SK-N-SH (cell line): ENCODE data around the gene MYO10. TPM values are rescaled to one million over a fixed set of nuclear protein-coding genes. Genes with fewer than 3 reads are reported as not detected.

Experiments used
- CTCF ChIA-PET: fragments of 300-600, 350-600 bp; formaldehyde crosslinking; extraction: SDS; loops from one replicate; lab custom pipeline; 2021; lab: Yijun Ruan, JAX
- POLR2A ChIA-PET: fragments of 350-600 bp; sonication (Branson Sonifier 250); formaldehyde crosslinking; extraction: SDS; loops from one replicate; lab custom pipeline; 2020; ENCODE audit warnings: antibody characterized with exemption, inconsistent platforms; lab: Yijun Ruan, JAX
- DNase-seq: peaks from one replicate; pipeline ENCODE4 v3.0.0; 2012
- H2AFZ ChIP-seq: fragments of 200-600 bp; sonication (generic); 2 replicates; pipeline ENCODE4 v1.8.1; 2016; ENCODE audit warnings: antibody characterized with exemption, mild to moderate bottlenecking, low read depth
- H3F3A ChIP-seq: fragments of 200-600 bp; sonication (generic); replicated peaks from 2 replicates; pipeline ENCODE3; 2016; ENCODE audit warnings: antibody characterized with exemption, mild to moderate bottlenecking; ENCODE audit not compliant: insufficient read depth
- H3K27ac ChIP-seq, 2 experiments: fragments of 200-500 bp in 1 of 2; fragments of 200-600 bp in 1 of 2; sonication (Bioruptor generic) in 1 of 2; sonication (generic), shearing (Covaris generic) in 1 of 2; 2 replicates each; pipeline versions ENCODE4 v1.5.1 to v1.6.1; 2014 to 2016; ENCODE audit warnings: low read depth in 2 of 2, inconsistent platforms in 1 of 2, low read length in 1 of 2, mild to moderate bottlenecking in 1 of 2, mixed read lengths in 1 of 2
- H3K27me3 ChIP-seq: fragments of 200-600 bp; sonication (generic), shearing (Covaris generic); 2 replicates; pipeline ENCODE4 v1.6.1; 2016; ENCODE audit warnings: mixed run types; ENCODE audit not compliant: insufficient read depth
- H3K36me3 ChIP-seq, 2 experiments: fragments of 200-500 bp in 1 of 2; fragments of 200-600 bp in 1 of 2; sonication (Bioruptor generic) in 1 of 2; sonication (generic) in 1 of 2; replicated peaks in 1 of 2; 2 replicates each; pipeline versions ENCODE3 to v1.5.1; 2014 to 2016; ENCODE audit warnings: low read length in 1 of 2, mild to moderate bottlenecking in 1 of 2; ENCODE audit not compliant: insufficient read depth in 2 of 2, control insufficient read depth in 1 of 2
- H3K4me1 ChIP-seq, 2 experiments: fragments of 200-500 bp in 1 of 2; fragments of 200-600 bp in 1 of 2; sonication (Bioruptor generic) in 1 of 2; sonication (generic), shearing (Covaris generic) in 1 of 2; 2 replicates each; pipeline versions ENCODE4 v1.5.1 to v1.6.1; 2014 to 2016; ENCODE audit warnings: low read depth in 1 of 2, low read length in 1 of 2, mixed run types in 1 of 2; ENCODE audit not compliant: insufficient read depth in 2 of 2, control insufficient read depth in 1 of 2
- H3K4me2 ChIP-seq: fragments of 200-600 bp; sonication (generic), shearing (Covaris generic); 2 replicates; pipeline ENCODE4 v1.6.1; 2017; ENCODE audit warnings: mixed run types
- H3K4me3 ChIP-seq, 2 experiments: fragments of 200-500 bp in 1 of 2; fragments of 200-600 bp in 1 of 2; sonication (Bioruptor generic) in 1 of 2; sonication (generic), shearing (Covaris generic) in 1 of 2; 2 replicates each; pipeline versions ENCODE4 v1.5.1 to v1.8.1; 2014 to 2016; ENCODE audit warnings: low read depth in 2 of 2, inconsistent platforms in 1 of 2, low read length in 1 of 2, mild to moderate bottlenecking in 1 of 2, mixed read lengths in 1 of 2, moderate library complexity in 1 of 2
- H3K79me2 ChIP-seq: fragments of 200-600 bp; sonication (generic); 2 replicates; pipeline ENCODE4 v1.8.1; 2017; ENCODE audit warnings: mild to moderate bottlenecking; ENCODE audit not compliant: insufficient read depth
- H3K9ac ChIP-seq: fragments of 200-600 bp; sonication (generic); 2 replicates; pipeline ENCODE4 v1.6.1; 2017; ENCODE audit warnings: mixed run types
- H3K9me2 ChIP-seq: fragments of 200-600 bp; sonication (generic); 2 replicates; pipeline ENCODE4 v1.6.1; 2017; ENCODE audit warnings: mixed run types
- H3K9me3 ChIP-seq: fragments of 200-600 bp; sonication (generic); 2 replicates; pipeline ENCODE4 v1.6.1; 2017; ENCODE audit warnings: mixed run types, mild to moderate bottlenecking, moderate library complexity
- H4K20me1 ChIP-seq: fragments of 200-600 bp; sonication (generic); 2 replicates; pipeline ENCODE4 v1.6.1; 2017; ENCODE audit warnings: mild to moderate bottlenecking, mixed run types; ENCODE audit not compliant: insufficient read depth
- CHD2 ChIP-seq: fragments of 150-350 bp; IDR thresholded peaks from 2 replicates; pipeline ENCODE4 v1.6.1; 2018; ENCODE audit warnings: low read length; ENCODE audit not compliant: partially characterized antibody
- FOXM1 ChIP-seq: IDR thresholded peaks from 2 replicates; pipeline ENCODE4 v1.4.0; 2012; ENCODE audit warnings: low read depth, mild to moderate bottlenecking
- GABPA ChIP-seq: IDR thresholded peaks from 2 replicates; pipeline ENCODE4 v1.4.0; 2012; ENCODE audit warnings: low read depth, mild to moderate bottlenecking
- RFX5 ChIP-seq: IDR thresholded peaks from 2 replicates; pipeline ENCODE4 v1.6.1; 2012; ENCODE audit warnings: mild to moderate bottlenecking, improper control_type of control experiment, low read length
- SIN3A ChIP-seq: IDR thresholded peaks from 2 replicates; pipeline ENCODE4 v1.6.1; 2012; ENCODE audit warnings: low read depth, mild to moderate bottlenecking, low read length, moderate library complexity, borderline replicate concordance
- TAF1 ChIP-seq: IDR thresholded peaks from 2 replicates; pipeline ENCODE4 v1.6.1; 2012; ENCODE audit warnings: low read depth, mild to moderate bottlenecking, low read length, moderate library complexity, borderline replicate concordance
- USF1 ChIP-seq: IDR thresholded peaks from 2 replicates; pipeline ENCODE4 v1.4.0; 2012; ENCODE audit warnings: low read depth, borderline replicate concordance
- ZBTB33 ChIP-seq: IDR thresholded peaks from 2 replicates; pipeline ENCODE4 v1.4.0; 2012; ENCODE audit warnings: low read depth, borderline replicate concordance
- WGBS: methylation state at CpG from one replicate; pipeline ENCODE4 v1.1.6; 2017; ENCODE audit warnings: low lambda C conversion rate; 5-methylcytosine and 5-hydroxymethylcytosine counted together
- polyA plus RNA-seq, 3 experiments: library from polyadenylated mRNA; depleted of rRNA; stranded (reverse); fragments of >200 nt; gene quantifications; 2 replicates each; pipeline ENCODE4 v1.2.3, GENCODE V29; 2012
- TF ChIP-seq, protein P1 (sequence below): fragments of 150-350 bp; IDR thresholded peaks from 2 replicates; pipeline ENCODE4 v1.6.1; 2016; ENCODE audit warnings: mild to moderate bottlenecking, low read depth, low read length
- TF ChIP-seq, protein P2 (sequence below): IDR thresholded peaks from 2 replicates; pipeline ENCODE4; 2012

MYO10 gene
- polyA plus RNA-seq, 1 of the 3 experiments (the other 2 are of a cell fraction), result 8.1 TPM

DNA sequence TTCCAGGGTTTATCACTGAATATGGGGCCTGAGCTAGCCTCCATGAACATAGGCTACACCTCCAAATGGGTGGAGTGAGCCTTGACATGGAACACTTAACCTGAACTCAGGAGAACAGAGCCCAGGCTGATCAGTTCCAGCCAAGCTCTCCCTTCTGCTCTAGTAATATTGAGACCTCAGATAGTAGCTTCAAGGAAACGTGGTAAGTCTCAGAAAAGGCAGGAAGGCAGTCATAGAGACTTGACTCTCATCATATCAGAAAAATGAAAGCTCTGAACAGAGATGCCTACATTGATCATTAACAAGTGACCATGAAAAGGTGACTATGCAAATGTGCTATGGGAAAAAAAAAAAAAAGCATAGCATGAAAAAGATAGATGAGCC is 40.5 kb upstream of the MYO10 start (continued):
- TF ChIP-seq, protein P1, sequence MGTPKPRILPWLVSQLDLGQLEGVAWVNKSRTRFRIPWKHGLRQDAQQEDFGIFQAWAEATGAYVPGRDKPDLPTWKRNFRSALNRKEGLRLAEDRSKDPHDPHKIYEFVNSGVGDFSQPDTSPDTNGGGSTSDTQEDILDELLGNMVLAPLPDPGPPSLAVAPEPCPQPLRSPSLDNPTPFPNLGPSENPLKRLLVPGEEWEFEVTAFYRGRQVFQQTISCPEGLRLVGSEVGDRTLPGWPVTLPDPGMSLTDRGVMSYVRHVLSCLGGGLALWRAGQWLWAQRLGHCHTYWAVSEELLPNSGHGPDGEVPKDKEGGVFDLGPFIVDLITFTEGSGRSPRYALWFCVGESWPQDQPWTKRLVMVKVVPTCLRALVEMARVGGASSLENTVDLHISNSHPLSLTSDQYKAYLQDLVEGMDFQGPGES, result no peak

DNA sequence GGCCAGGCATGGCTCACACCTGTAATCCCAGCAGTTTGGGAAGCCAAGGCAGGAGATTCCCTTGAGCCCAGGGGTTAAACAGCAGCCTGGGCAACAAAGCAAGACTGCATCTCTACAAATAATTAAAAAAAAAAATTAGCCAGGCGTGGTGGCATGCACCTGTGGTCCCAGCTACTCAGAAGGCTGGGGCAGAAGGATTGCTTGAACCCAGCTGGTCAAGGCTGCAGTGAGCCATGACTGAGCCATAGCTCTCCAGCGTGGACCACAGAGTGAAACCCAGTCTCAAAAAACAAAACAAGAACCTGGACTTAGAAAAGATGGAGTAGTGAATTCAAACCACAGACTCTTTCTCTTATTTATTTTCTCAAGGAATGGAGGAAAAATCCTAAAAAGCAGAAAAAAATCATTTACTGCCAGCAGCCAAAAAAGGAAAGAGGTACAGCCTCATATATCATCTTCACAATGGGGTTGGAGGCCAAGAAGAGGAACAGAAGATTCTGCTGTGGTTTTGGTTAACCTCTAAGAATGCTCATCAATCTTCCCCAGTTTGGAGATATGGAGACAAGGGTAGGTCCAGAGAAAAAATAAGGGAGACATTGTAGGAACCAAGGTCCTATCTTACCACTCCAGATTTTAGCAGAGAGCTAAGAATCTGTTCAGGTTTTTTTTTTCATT is 40.0 kb upstream of the MYO10 start:
- CTCF ChIA-PET, result no interaction called here
- no peak for DNase-seq
- 96% methylated on average over 2 of the region's 2 CpGs for WGBS

GRCh38 chr5:16974981-16975380 is 38.9 kb upstream of the MYO10 start:
- no peak overlapping the region for H2AFZ ChIP-seq
- no peaks in the 10 kb centered on the region for H3K9me3 ChIP-seq
- no peaks in the 10 kb centered on the region for H3K36me3 ChIP-seq
- 36% methylated on average over 2 of the region's 2 CpGs for WGBS
- H4K20me1 ChIP-seq, result no peaks in the 10 kb centered on the region
- H3K27me3 ChIP-seq, result no peaks in the 10 kb centered on the region
- H3K9ac ChIP-seq, result no peak overlapping the region
- TF ChIP-seq FOXM1, result no peak
- no peak for TF ChIP-seq USF1
- TF ChIP-seq SIN3A, result no peak
- no peak for TF ChIP-seq RFX5
- no peak for TF ChIP-seq TAF1
- no peak for TF ChIP-seq CHD2
- TF ChIP-seq ZBTB33, result no peak
- TF ChIP-seq GABPA, result no peak
- no peaks in the 10 kb centered on the region for H3K79me2 ChIP-seq
- H3F3A ChIP-seq, result peaks cover 3% of the 10 kb centered on the region
- ChIA-PET CTCF (no interaction called here), POLR2A (no interaction called here)
- H3K4me3 ChIP-seq, result no peak overlapping the region
- no peak for DNase-seq
- no peak overlapping the region for H3K27ac ChIP-seq
- H3K4me1 ChIP-seq, result no peaks in the 10 kb centered on the region
- no peaks in the 10 kb centered on the region for H3K9me2 ChIP-seq
- no peak overlapping the region for H3K4me2 ChIP-seq

More for the DNA sequence above, 40.0 kb upstream of the MYO10 start:
- TF ChIP-seq TAF1, result no peak
- TF ChIP-seq, protein P2, sequence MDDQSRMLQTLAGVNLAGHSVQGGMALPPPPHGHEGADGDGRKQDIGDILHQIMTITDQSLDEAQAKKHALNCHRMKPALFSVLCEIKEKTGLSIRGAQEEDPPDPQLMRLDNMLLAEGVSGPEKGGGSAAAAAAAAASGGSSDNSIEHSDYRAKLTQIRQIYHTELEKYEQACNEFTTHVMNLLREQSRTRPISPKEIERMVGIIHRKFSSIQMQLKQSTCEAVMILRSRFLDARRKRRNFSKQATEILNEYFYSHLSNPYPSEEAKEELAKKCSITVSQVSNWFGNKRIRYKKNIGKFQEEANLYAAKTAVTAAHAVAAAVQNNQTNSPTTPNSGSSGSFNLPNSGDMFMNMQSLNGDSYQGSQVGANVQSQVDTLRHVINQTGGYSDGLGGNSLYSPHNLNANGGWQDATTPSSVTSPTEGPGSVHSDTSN, result 0 out of 2 replicates have a peak, but pooled peaks have one; percentile 10
- no peaks in the 10 kb centered on the region for H3K36me3 ChIP-seq
- no peaks in the 10 kb centered on the region for H3K79me2 ChIP-seq
- POLR2A ChIA-PET, result no interaction called here
- no peak overlapping the region for H3K27ac ChIP-seq
- peaks cover 3% of the 10 kb centered on the region for H3F3A ChIP-seq
- H3K9me3 ChIP-seq, result no peaks in the 10 kb centered on the region
- no peaks in the 10 kb centered on the region for H4K20me1 ChIP-seq
- H3K4me2 ChIP-seq, result no peak overlapping the region
- no peaks in the 10 kb centered on the region for H3K9me2 ChIP-seq
- no peaks in the 10 kb centered on the region for H3K27me3 ChIP-seq
- H3K4me1 ChIP-seq, result no peaks in the 10 kb centered on the region
- no peak overlapping the region for H2AFZ ChIP-seq
- no peak overlapping the region for H3K9ac ChIP-seq
- no peak overlapping the region for H3K4me3 ChIP-seq
